HG03442 (cell line): ENCODE data around the gene VPS33B.

Experiments
- ATAC-seq: cut with Tn5 transposase; IDR thresholded peaks from one replicate; pipeline ENCODE4 v1.9.1; 2021; ENCODE audit warnings: mild to moderate bottlenecking, moderate library complexity; ENCODE audit not compliant: unreplicated experiment

Gene VPS33B

DNA sequence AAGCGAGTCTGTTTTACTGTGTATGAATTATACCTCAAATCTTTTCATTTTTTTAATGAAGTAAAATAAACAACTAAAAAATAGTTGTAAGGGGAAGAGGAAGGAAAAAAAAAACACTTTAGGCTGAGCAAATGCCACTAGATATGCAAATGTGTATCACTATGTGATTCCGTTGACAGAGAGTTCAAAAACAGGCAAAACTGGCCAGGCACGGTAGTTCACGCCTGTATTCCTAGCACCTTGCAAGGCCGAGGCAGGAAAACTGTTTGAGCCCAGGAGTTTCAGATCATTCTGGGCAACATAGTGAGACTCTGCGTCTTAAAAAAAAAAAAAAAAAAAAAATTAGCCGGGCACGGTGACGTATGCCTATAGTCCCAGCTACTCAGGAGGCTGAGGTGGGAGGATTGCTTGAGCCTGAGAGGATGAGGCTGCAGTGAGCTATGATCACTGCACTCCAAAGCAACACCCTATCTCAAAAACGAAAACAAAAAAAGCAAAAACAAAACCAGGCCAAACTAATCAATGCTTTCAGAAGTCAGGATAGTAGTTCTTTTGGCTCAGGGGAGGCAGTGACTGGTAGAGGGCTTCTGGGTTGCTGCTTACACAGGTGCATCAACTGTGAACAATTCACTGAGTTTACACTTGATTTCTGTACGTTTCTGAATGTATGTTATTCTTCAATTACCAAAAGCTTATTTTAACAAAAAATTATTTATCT is 35.4 kb downstream of the VPS33B start:
- ATAC-seq = peak; percentile 63

DNA sequence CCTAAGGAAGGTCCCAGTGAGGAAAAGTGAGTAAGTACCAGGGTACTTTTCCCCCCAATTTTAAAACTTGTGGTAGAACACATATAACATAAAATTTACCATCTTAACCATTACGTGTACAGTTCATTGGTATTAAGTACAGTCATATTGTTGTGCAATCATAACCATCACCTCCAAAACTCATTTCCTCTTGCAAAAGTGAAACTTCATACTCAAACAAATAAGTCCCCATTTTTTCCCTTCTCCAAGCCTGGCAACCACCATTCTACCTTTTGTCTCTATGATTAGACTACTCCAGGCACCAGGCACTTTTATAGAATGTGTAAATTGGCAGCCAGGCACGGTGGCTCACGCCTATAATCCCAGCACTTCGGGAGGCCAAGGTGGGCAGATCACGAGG is 40.3 kb downstream of the VPS33B start:
- peak; percentile 35 for ATAC-seq

DNA sequence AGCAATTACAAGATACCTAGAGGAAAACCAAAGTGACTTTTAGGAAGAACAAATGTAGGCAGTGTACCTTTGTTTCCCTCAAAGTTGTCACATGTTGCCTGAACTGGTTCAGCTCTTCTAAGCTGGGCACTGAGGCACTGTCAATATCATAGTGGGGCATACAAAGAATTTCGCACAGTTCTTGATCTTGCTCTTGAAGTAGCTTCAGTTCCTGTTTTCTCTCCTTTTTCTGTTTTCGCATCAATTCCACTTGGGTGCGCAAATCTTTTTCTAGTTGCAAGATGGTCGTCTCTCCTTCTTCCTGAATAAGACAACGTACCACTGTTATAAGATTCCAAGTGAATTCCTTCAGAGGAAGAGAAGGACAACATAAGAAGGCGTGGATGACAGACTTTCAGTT is 40.7 kb downstream of the VPS33B start:
- ATAC-seq = peak; percentile 78

DNA sequence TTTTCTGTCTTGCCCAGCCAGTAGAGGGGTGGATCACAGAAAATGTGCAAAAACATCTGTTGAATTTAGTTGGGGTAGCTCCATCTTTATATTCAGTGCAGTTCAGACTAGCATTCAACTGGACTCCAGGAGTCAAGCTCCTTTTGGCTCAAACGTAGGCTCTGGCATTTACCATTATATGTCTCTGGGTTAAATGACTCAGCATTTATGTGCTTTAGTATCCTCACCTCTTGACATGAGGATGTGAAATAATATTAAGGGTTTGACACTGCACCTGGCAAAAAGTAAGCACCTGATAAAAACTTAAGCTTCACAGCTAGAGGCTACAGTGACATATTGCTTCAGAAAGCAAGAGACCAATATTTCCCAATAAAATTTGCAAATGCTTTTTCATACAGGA is 42.8 kb downstream of the VPS33B start:
- no peak for ATAC-seq

DNA sequence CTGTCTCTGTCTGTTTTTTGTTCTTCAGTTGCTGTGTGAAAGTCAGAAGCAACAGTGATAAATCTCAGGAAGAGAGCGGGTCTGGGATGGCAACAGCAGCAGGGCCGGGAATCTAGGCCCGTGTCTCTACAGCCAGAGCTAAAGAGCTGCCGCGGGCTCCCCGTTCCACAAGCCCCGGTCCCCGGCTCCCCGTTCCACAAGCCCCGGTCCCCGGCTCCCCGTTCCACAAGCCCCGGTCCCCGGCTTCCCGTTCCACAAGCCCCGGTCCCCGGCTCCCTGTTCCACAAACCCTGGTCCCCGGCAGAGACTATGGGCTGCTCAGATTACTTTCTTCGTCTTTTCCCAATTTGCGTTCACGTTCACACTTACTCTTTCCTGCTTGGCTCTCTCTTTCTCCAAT is 48.2 kb downstream of the VPS33B start:
- no peak for ATAC-seq

DNA sequence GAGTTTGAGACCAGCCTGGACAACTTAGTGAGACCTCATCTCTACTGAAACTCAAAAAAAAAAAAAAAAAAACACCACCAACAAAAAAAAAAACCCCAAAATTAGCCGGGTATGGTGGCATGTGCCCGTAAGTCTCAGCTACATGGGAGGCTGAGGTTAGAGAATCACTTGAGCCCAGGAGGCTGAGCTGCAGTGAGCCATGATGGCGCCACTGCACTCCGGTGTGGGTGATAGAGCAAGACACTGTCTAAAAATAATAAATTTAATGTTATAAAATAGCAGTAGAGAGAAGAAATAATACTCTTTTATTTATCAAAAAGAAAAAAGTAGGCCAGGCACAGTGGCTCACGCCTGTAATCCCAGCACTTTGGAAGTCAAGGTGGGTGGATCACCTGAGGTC is 50.3 kb downstream of the VPS33B start:
- ATAC-seq = no peak

DNA sequence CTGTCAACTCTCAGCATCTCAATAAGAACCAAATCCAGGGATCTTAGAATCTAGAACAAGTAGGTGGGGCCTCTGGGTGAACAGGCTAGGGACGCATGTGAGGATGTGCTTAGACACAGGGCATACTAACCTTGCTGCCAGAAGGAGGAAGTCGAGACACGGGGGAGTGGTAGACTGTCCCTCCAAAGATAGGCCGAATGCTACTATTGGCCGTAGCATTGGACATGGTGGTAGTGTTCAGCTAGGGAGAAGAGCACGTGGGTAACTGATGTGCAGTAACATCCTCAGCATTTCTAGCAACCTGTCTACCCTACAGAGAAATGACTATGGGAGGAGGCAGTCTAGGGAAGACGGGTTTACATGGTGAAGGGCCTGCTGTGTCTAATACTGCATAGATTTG is 52.1 kb downstream of the VPS33B start:
- ATAC-seq = no peak

DNA sequence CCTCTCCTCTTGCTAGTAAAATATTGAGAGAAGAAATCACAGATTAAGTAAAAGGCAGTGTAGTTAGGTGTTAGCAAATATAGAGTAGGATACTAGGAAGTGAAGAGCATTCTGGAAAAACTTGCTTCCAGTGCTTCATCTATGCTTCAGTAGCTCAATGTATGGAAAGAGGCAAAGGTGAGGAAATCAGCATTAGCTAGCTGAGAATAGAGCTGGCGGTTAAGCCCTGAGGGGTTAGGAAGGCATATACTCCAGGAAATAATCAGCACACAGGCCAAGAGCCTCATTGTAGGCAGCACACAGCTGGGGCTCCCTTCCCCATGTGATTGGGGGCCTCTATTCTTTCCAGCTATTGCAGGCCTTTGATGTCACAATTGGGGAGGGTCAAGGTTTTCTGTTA is 54.0 kb downstream of the VPS33B start:
- no peak for ATAC-seq

DNA sequence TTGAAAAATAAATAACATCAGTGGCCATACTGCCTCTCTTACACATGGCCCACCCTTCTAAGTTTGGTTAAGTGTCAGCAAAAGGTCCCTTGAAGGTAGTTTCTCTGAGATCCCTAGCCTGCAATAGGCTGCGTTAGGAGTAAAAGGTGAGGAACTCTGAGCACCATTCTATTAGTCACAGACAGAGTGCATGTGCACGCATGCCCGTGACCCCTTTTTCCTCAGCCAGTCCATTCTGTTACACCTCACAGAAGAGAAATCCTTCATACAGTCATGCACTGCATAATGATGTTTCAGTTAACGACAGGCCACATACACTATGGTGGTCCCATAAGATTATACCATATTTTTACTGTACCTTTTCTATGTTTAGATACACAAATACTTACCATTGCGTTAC is 55.2 kb downstream of the VPS33B start:
- no peak for ATAC-seq

DNA sequence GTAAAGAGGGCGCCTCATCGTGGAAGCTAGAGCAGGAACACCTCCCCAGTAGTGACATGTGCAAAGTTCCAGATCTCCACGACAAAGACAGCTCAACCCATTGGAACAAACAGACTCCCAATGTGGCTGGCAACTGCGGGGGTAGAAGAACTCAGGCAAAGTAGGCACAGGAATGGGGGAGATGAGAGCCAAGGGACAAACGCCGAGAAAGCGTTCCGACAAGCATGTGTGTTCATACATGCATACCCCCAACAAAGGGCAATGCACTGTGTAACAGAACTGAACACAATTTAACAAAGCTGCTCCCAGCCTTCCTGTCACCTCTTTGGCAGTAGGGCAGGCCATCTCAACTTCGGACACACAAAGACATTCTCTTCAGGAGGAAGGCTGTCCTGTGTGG is 56.1 kb downstream of the VPS33B start:
- ATAC-seq = no peak

DNA sequence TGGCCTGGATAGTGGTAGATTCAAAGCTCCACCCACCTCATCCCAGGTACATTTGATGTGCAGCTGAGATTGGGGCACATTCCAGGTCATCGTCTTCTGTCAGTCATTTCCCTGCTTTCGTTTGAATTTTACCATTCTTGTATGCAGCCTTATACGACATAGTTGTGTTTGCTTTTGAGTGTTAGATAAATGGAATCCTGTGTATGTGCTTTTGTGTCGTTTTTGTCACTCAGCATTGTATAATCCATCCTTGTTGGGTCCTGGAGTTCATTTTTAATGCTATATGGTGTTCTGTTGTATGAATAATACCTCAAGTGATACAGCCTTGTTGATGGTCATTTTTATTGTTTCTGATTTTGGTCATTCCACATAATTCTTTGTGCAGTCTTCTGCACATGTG is 60.4 kb downstream of the VPS33B start:
- no peak for ATAC-seq

DNA sequence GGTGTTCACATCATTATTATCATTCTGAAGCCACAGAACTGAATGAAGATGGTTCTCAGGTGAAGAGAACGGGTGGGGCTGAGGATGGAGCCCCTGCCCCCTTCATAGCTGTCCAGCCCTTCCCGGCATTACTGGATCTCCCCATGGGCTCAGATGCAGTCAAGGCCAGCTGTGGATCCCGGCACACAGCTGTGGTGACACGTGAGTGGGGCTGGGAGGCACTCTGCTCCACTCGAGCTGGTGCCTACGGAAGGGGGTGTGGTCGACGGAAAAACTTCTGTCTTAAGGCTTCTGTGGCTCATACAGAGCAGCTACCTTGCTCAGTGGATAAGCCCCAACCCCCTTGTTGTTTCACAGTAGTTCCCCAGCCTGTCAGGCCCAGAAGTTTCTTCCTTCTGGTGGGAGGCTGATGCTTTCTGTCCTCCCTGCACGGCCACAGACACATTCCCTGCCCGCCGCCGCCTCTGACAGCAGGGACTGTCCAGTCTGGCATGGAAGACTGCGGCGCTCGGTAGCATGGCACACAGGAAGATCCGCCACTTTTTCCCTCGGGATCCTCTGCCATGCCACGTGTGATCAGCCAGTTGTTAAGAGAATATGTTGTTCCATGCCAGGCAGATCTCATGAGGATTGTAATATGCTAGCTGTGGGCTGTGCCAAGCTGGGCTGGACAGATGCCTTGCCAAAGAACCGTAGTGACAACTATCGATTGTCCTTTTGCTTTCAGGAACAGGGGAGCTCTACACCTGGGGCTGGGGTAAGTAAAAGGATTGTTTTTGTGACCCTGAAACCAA is 61.9 kb downstream of the VPS33B start:
- ATAC-seq = no peak

DNA sequence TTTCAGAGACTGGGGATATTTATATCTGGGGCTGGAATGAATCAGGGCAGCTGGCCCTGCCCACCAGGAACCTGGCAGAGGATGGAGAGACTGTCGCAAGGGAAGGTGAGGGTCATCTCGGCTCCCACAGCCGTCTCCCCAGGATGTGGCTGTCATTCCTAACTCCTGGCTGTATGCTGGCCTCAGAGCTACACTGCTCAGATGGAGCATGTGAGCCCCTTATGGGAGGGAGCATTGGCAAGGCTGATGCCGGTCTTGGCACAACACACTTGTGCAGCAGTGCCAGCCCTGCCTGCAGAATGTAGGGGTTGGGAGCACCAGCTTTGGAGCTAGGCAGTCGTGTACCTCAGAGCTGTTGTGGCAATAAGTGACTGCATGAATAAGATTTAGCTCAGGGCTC is 62.5 kb downstream of the VPS33B start:
- no peak for ATAC-seq

DNA sequence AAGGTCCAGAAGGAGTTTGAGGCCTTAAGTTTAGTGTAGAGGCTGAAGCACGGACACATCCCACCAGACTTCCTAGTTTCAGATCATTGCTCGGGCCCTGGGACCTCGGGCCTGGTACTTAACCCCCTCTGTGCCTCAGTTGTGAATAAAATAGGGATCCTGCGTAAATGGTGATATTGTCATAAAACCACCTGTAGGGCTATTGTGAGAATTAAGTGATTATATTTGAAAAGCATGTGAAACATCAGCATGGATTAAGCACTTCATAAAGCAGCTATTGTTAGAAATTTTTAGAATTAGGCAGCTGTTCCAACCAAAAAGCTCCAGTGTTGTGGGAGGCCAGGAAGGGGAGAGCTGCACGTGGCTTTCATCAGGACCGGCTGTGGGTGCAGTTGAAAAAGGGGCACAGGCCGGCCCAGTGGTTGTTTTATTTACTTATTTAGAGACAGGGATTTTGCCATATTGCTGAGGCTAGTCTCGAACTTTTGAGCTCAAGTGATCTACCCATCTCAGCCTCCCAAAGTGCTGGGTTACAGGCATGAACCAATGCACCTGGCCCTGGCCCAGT is 63.3 kb downstream of the VPS33B start:
- no peak for ATAC-seq

DNA sequence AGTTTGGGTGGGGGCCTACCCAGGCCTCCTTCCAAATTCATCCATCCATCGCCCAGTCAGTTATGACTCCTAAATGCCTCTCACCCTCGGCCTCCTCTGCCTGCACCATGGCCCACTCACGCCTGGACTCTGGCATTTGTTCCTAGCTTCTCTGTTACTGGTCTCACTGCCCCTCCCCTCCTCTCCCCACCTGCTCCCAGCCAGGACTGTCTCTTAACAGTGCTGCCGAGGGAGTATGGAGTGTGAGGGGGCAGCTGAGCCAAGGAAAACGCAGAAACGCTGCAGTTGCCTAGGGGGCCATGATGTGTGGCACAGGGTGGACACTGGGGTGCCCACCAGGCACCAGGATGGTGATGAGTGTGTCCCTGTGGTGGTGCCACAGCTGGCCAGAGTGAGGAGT is 64.6 kb downstream of the VPS33B start:
- ATAC-seq = no peak

DNA sequence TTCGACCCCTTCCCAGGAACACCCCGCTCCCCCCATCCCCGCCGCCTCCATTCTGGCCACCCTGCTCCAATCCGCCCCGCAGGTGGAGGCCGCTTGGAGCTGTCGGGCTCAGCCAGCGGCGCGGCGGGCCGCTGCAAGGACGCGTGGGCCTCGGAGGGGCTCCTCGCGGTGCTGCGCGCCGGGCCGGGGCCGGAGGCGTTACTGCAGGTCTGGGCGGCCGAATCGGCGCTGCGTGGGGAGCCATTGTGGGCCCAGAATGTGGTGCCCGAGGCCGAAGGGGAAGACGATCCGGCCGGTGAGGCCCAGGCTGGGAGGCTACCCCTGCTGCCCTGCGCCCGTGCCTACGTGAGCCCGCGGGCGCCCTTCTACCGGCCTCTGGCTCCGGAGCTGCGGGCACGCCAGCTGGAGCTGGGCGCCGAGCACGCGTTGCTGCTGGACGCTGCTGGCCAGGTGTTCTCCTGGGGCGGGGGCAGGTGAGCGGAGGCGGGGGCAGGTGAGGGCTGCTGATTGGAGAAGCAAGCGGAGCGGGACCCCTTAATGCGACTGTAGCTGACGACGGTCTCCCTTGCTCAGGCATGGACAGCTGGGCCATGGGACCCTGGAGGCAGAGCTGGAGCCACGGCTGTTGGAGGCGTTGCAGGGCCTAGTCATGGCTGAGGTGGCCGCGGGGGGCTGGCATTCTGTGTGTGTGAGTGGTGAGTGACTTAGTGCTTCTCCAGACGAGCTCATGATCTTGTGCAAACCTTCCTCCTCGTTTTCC is 65.2 kb downstream of the VPS33B start:
- ATAC-seq = no peak

DNA sequence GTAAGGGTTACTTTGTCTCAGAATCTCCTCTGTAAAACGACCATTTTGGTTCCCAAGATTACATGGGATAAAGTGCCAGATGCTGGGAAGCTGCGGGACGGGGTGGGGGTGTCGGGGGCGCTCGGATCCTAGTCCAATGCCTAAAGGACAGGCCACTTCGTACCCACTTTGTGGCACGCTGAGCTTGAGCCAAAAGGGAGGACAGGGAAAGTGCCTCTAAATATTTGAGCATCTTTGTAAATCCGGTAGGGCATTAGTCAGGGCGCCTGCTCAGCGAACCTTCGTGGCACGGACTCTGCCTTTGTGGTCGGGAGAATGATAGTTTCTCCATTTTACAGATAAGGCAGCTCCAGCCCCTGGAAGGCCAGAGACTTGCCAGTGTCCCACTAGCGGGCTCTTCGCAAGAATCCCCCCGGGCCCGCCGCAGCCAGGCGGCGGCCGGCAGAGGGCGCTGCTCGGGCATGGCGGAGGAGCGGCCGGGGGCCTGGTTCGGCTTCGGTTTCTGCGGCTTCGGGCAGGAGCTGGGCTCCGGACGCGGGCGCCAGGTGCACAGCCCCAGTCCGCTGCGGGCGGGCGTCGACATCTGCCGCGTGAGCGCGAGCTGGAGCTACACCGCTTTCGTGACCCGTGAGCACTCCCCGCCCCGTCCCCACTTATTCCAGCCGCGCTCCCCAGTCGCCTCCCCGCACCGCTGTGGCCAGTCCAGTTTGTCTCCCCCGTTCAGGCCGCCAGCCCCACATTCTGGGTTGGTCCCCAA is 65.9 kb downstream of the VPS33B start:
- no peak for ATAC-seq

DNA sequence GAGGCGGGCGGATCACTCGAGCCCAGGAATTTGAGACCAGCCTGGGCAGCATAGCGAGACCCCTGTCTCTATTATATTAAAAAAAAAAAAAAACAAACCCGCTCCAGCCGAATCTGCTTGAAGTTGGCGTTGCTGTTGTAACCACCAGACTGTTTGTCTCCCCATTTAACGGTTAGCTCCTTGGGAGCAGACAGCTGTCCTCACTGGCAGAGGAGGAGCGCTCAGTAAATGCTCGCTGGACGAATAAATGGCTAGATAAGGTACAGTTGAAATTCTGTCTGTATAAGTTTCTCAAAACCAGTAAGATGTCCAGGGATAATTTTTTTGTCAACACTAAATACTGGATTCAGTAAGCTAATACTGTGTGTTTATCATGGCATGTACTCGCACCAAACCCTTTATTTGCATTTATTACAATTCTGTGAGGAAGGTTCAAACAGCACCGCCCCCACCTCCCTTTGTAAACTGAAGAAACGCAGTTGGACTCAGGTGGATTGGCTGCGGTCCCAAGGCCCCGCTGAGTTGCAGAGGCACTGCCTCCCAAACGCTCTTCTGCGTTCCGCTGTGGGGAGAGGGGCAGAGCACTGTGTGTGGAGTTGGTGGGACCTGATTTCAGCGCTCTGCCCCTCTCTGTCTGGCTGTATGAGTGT is 66.6 kb downstream of the VPS33B start:
- ATAC-seq = no peak

DNA sequence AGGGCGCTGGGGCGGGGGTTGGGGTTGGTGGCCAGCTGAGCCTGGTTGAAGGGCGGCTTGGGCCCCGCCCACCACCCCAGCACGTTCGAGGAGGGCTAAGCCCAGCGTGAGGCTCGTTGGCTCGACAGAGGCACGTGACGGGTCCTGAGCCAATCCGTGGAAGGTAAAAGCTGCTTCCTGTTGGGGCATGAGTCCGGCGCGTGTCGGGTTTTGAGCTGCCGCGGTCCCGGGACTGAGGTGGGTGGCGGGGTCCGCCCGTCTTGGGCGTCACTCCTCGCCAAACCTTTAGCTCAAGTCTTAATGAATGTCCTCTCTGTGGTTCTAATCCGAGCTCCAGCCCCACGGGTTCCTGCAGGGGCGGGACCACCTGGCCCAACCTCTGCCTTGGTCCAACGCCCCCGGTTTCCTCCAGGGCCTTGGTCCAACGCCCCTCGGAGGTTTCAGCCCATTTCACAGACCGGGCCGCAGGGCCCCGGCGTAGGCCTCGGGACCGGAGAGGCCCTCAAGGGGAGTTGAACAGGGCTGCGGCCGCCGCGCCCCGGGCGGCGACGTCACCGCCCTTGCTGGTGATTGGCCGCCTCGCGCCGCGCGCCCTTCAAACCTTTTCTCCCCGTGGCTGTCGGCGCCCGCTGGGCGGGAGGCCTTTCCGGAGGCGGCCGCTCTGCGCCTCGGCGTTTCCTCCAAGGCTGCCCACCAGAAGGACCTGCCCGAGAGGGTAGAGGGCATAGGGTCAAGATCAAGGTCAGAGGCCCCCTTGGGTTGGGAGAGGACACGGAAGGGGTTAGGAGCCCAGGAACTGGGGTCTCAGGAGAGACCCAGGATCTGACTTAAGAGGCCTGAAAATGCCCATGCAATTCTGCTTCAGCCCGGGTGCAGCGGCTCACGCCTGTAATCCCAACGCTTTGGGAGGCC is 67.4 kb downstream of the VPS33B start, which contains the start of gene RCCD1:
Gene RCCD1 (plus strand): TSS at position 173 of the 912 bp plus-strand sequence. CDS start 1,851 bp downstream, outside the sequence.
- ATAC-seq = peak; percentile 94
